Keratinocyte (primary cell): ENCODE measurements around the gene CHID1. TPM values are rescaled to one million over a fixed set of nuclear protein-coding genes. Genes with fewer than 3 reads are reported as not detected.

Experiments
- DNase-seq: peaks from one replicate; pipeline ENCODE4 v3.0.0-alpha.2; 2011; ENCODE audit warnings: low read depth, missing footprints, low spot score
- FAIRE-seq: peaks from 2 replicates; lab custom pipeline; 2011; peaks lifted over from hg19 to GRCh38; lab: Jason Lieb, UNC
- H2AFZ ChIP-seq: 2 replicates; pipeline ENCODE4 v1.6.0; 2012; ENCODE audit warnings: low read length, control low read depth, inconsistent platforms; ENCODE audit not compliant: control insufficient read depth
- H3K27ac ChIP-seq: 2 replicates; pipeline ENCODE4 v1.5.1; 2011; ENCODE audit warnings: low read length; ENCODE audit not compliant: control insufficient read depth, insufficient read depth
- H3K27me3 ChIP-seq: 3 replicates; pipeline ENCODE4 v1.6.0; 2011; ENCODE audit warnings: low read length; ENCODE audit not compliant: control insufficient read depth, insufficient read depth; ENCODE audit errors: extremely low read depth
- H3K36me3 ChIP-seq, 2 experiments: 2 replicates in 1 of 2; 3 replicates in 1 of 2; pipeline ENCODE4 v1.5.1; 2011; ENCODE audit warnings: low read length in 2 of 2, mild to moderate bottlenecking in 1 of 2; ENCODE audit not compliant: control insufficient read depth in 2 of 2, insufficient read depth in 2 of 2; ENCODE audit errors: extremely low read depth in 1 of 2
- H3K4me1 ChIP-seq: 3 replicates; pipeline ENCODE4 v1.5.1; 2011; ENCODE audit warnings: low read length; ENCODE audit not compliant: control insufficient read depth, insufficient read depth; ENCODE audit errors: extremely low read depth
- H3K4me2 ChIP-seq: 3 replicates; pipeline ENCODE4 v1.6.0; 2011; ENCODE audit warnings: low read depth, low read length; ENCODE audit not compliant: control insufficient read depth, insufficient read depth; ENCODE audit errors: extremely low read depth
- H3K4me3 ChIP-seq, 3 experiments: fragments of 200-600 bp in 1 of 3; sonication (generic) in 1 of 3; 2 replicates in 2 of 3; 3 replicates in 1 of 3; pipeline ENCODE4 v1.5.1; 2011 to 2016; ENCODE audit warnings: low read length in 3 of 3, mild to moderate bottlenecking in 3 of 3, control low read depth in 2 of 3, inconsistent platforms in 1 of 3, low read depth in 1 of 3, mixed read lengths in 1 of 3, mixed run types in 1 of 3, moderate library complexity in 1 of 3; ENCODE audit not compliant: control insufficient read depth in 2 of 3, insufficient read depth in 2 of 3; ENCODE audit errors: extremely low read depth in 1 of 3
- H3K79me2 ChIP-seq: 2 replicates; pipeline ENCODE4 v1.6.0; 2012; ENCODE audit warnings: low read length; ENCODE audit not compliant: control insufficient read depth, insufficient read depth
- H3K9ac ChIP-seq: 3 replicates; pipeline ENCODE4 v1.6.0; 2011; ENCODE audit warnings: low read length; ENCODE audit not compliant: control insufficient read depth, insufficient read depth; ENCODE audit errors: extremely low read depth
- H3K9me1 ChIP-seq: 3 replicates; pipeline ENCODE4 v1.6.0; 2011; ENCODE audit warnings: low read length; ENCODE audit not compliant: control insufficient read depth, insufficient read depth; ENCODE audit errors: extremely low read depth
- H3K9me3 ChIP-seq: 2 replicates; pipeline ENCODE4 v1.5.1; 2012; ENCODE audit warnings: low read depth, low read length; ENCODE audit not compliant: control insufficient read depth
- H4K20me1 ChIP-seq: 3 replicates; pipeline ENCODE4 v1.6.0; 2011; ENCODE audit warnings: low read length; ENCODE audit not compliant: control insufficient read depth, insufficient read depth; ENCODE audit errors: extremely low read depth
- CTCF ChIP-seq, 3 experiments: IDR thresholded peaks in 1 of 3; conservative IDR thresholded peaks in 1 of 3; optimal IDR thresholded peaks in 1 of 3; 2 replicates in 2 of 3; 3 replicates in 1 of 3; pipeline versions ENCODE3 to v1.5.1; 2011; ENCODE audit warnings: low read length in 3 of 3, mild to moderate bottlenecking in 3 of 3, moderate library complexity in 2 of 3, control low read depth in 1 of 3, inconsistent platforms in 1 of 3; ENCODE audit not compliant: insufficient read depth in 2 of 3; ENCODE audit errors: extremely low read depth in 1 of 3
- EZH2 ChIP-seq: IDR thresholded peaks from one replicate; pipeline ENCODE4 v1.6.1; 2012; ENCODE audit warnings: inconsistent platforms, mild to moderate bottlenecking, low read length, moderate library complexity
- dilution Hi-C: fragments of 300-500 bp; cut with MboI; formaldehyde crosslinking; loops from one replicate; pipeline ENCODE4 v1.7.0; 2020; ENCODE audit warnings: low sequenced_read_pairs; ENCODE audit not compliant: extremely low pct_ligation_motif_present
- polyA plus RNA-seq, 5 experiments: library from polyadenylated mRNA; depleted of rRNA in 3 of 5; stranded (reverse) in 3 of 5; stranded (forward) in 1 of 5; unstranded in 1 of 5; fragments of >200 nt; gene quantifications; 1 replicate in 1 of 5; 2 replicates in 3 of 5; 3 replicates in 1 of 5; pipeline versions ENCODE4 v1.2.1 to v1.2.3, GENCODE V29; 2011 to 2012; ENCODE audit warnings: missing spikeins in 2 of 5, low read depth in 1 of 5, low replicate concordance in 1 of 5

The CHID1 gene
- polyA plus RNA-seq, 1 donor (not counting 4 experiments of a cell fraction or from before 2014, with no cell fraction given) = 23.0 TPM

GRCh38 chr11:832529-833113 is 78.0 kb downstream of the CHID1 start, which contains the start of gene CD151:
TSS of gene CD151 (plus strand) at chr11:832952. CDS start at chr11:836070, 3,118 bp downstream.
- peak within 1 kb of the TSS; percentile 37 for H2AFZ ChIP-seq
- TF ChIP-seq EZH2 = no peak
- no peak for TF ChIP-seq CTCF (optimal IDR thresholded peaks at IDR 0.05 in 1 of 3, IDR thresholded peaks at IDR 0.05 in 1 of 3, conservative IDR thresholded peaks at IDR 0.05 in 1 of 3; ENCODE audit: extremely low read depth in 1 of 3, insufficient read depth in 2 of 3, low read length in 3 of 3)
- dilution Hi-C loops = no loop called here

GRCh38 chr11:831961-832528 is 78.6 kb downstream of the CHID1 start:
- TF ChIP-seq EZH2 (no peak), CTCF (optimal IDR thresholded peaks at IDR 0.05 in 1 of 3, IDR thresholded peaks at IDR 0.05 in 1 of 3, conservative IDR thresholded peaks at IDR 0.05 in 1 of 3; ENCODE audit: extremely low read depth in 1 of 3, insufficient read depth in 2 of 3, low read length in 3 of 3) (no peak)
- Histone ChIP-seq H2AFZ (no peak overlapping the region), H3K9me3 (no peaks in the 10 kb centered on the region), H3K27me3 (peaks cover 41% of the 10 kb centered on the region), H3K9me1 (no peaks in the 10 kb centered on the region), H3K4me2 (peak overlapping the region; percentile 67), H3K79me2 (peaks cover 32% of the 10 kb centered on the region), H3K4me3 (peak overlapping the region; percentile 34 to 48 (median 38)), H3K4me1 (peaks cover 47% of the 10 kb centered on the region), H3K27ac (no peak overlapping the region), H3K36me3 (peaks cover 0 to 6% of the 10 kb centered on the region in 2 experiments), H4K20me1 (peaks cover 2% of the 10 kb centered on the region), H3K9ac (peak overlapping the region; percentile 44)
- DNase-seq (no peak), FAIRE-seq (no peak)
- dilution Hi-C loops = no loop called here

More at GRCh38 chr11:832529-833113, 78.0 kb downstream of the CHID1 start, which contains the start of gene CD151:
- Histone ChIP-seq H3K9ac (peak within 1 kb of the TSS; percentile 95), H3K36me3 (peaks cover 5 to 12% of the 10 kb centered on the region in 2 experiments), H3K9me1 (no peaks in the 10 kb centered on the region), H3K4me2 (peak within 1 kb of the TSS; percentile 98), H3K27ac (peak within 1 kb of the TSS; percentile 94), H3K4me1 (peaks cover 44% of the 10 kb centered on the region), H3K27me3 (peaks cover 35% of the 10 kb centered on the region), H3K9me3 (no peaks in the 10 kb centered on the region), H4K20me1 (peaks cover 2% of the 10 kb centered on the region), H3K79me2 (peaks cover 36% of the 10 kb centered on the region), H3K4me3 (peak within 1 kb of the TSS; percentile 78 to 86 (median 84))
- DNase-seq (no peak), FAIRE-seq (no peak)
